ENCODE results near the gene RTKN. TPM values are rescaled to one million over a fixed set of nuclear protein-coding genes. Genes with fewer than 3 reads are reported as not detected.

The RTKN gene
- polyA plus RNA-seq, 1 of the 3 experiments (the other 2 are of a cell fraction) = 22.6 TPM

DNA sequence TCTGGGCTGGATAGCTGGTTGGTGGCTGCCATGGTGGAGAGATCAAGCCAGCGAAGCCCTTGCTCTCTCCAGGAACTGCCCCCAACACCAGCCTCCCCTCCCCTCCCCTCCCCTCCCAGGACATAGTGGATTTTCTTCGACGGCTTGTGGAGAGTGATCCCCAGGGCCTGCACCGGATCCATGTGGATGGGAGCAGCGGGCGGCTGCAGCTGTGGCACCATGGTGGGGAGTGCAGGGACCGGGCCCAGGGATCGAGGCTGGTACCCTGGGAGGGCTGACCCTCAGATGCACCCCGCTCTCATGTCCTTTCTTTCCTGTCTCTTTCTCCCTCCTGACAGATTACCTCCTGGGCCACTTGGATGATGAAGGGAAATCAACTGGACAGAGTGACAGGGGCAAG, 48.2 kb upstream of the RTKN start (continued):
- TF ChIP-seq, protein P1, sequence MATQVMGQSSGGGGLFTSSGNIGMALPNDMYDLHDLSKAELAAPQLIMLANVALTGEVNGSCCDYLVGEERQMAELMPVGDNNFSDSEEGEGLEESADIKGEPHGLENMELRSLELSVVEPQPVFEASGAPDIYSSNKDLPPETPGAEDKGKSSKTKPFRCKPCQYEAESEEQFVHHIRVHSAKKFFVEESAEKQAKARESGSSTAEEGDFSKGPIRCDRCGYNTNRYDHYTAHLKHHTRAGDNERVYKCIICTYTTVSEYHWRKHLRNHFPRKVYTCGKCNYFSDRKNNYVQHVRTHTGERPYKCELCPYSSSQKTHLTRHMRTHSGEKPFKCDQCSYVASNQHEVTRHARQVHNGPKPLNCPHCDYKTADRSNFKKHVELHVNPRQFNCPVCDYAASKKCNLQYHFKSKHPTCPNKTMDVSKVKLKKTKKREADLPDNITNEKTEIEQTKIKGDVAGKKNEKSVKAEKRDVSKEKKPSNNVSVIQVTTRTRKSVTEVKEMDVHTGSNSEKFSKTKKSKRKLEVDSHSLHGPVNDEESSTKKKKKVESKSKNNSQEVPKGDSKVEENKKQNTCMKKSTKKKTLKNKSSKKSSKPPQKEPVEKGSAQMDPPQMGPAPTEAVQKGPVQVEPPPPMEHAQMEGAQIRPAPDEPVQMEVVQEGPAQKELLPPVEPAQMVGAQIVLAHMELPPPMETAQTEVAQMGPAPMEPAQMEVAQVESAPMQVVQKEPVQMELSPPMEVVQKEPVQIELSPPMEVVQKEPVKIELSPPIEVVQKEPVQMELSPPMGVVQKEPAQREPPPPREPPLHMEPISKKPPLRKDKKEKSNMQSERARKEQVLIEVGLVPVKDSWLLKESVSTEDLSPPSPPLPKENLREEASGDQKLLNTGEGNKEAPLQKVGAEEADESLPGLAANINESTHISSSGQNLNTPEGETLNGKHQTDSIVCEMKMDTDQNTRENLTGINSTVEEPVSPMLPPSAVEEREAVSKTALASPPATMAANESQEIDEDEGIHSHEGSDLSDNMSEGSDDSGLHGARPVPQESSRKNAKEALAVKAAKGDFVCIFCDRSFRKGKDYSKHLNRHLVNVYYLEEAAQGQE (IDR thresholded peaks at IDR 0.05; ENCODE audit: low read depth, low read length) = no peak
- TF ChIP-seq, protein P2, sequence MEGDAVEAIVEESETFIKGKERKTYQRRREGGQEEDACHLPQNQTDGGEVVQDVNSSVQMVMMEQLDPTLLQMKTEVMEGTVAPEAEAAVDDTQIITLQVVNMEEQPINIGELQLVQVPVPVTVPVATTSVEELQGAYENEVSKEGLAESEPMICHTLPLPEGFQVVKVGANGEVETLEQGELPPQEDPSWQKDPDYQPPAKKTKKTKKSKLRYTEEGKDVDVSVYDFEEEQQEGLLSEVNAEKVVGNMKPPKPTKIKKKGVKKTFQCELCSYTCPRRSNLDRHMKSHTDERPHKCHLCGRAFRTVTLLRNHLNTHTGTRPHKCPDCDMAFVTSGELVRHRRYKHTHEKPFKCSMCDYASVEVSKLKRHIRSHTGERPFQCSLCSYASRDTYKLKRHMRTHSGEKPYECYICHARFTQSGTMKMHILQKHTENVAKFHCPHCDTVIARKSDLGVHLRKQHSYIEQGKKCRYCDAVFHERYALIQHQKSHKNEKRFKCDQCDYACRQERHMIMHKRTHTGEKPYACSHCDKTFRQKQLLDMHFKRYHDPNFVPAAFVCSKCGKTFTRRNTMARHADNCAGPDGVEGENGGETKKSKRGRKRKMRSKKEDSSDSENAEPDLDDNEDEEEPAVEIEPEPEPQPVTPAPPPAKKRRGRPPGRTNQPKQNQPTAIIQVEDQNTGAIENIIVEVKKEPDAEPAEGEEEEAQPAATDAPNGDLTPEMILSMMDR (IDR thresholded peaks at IDR 0.05) = no peak
- TF ChIP-seq FOXM1 (IDR thresholded peaks at IDR 0.05; ENCODE audit: low read depth) (no peak), TCF12 (IDR thresholded peaks at IDR 0.05) (no peak)

DNA sequence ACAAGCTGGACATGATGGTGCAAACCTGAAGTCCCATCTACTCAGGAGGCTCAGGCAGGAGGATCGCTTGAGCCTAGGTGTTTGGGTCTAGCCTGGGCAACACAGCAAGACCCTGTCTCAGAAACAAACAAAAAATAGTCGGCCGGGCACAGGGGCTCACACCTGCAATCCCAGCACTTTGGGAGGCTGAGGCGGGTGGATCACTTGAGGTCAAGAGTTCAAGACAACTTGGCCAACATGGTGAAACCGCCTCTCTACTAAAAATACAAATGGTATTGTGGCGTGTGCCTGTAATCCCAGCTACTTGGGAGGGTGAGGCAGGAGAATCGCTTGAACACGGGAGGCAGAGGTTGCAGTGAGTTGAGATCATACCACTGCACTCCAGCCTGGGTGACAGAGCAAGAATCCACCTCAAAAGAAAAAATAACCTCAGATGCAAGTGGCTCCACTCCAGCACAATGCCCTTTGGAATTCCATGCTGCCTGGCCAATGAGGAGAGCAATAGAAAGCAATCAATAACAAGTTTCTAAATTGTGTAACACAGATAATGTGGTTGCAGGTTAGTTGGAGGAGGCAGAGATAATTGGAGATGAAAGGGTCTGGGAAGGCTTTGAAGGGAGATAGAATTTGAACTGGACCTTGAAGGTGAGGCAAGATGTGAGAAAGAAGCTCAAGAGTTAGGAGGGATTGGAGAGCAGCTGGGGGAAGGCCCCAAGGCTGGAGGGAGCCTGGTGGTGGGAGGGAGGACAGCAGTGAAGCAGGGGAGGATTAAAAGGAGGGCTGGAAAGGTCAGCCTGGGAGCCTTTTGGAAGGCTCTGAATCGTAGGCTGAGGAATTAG, 47.1 kb upstream of the RTKN start:
- Histone ChIP-seq H3K9ac (no peak overlapping the region), H3K4me2 (no peak overlapping the region), H3K36me3 (replicated peaks in 1 of 2; ENCODE audit: control insufficient read depth in 1 of 2, insufficient read depth in 2 of 2, low read length in 1 of 2) (peaks cover 6 to 43% of the 10 kb centered on the region in 2 experiments), H3K27ac (ENCODE audit: low read depth in 2 of 2, low read length in 1 of 2) (no peak overlapping the region), H3K79me2 (ENCODE audit: insufficient read depth) (peaks cover 28% of the 10 kb centered on the region), H2AFZ (ENCODE audit: low read depth) (no peak overlapping the region), H3K27me3 (ENCODE audit: insufficient read depth) (no peaks in the 10 kb centered on the region), H3F3A (replicated peaks; ENCODE audit: insufficient read depth) (no peaks in the 10 kb centered on the region), H3K4me3 (ENCODE audit: low read depth in 2 of 2, low read length in 1 of 2) (no peak overlapping the region), H4K20me1 (ENCODE audit: insufficient read depth) (no peaks in the 10 kb centered on the region), H3K4me1 (ENCODE audit: control insufficient read depth in 1 of 2, insufficient read depth in 2 of 2, low read depth in 1 of 2, low read length in 1 of 2) (peaks cover 0 to 2% of the 10 kb centered on the region in 2 experiments; a peak in 2 of 4 replicates), H3K9me3 (no peaks in the 10 kb centered on the region), H3K9me2 (no peaks in the 10 kb centered on the region)
- no peak for DNase-seq
- POLR2A ChIA-PET = interaction anchor here (1.0 kb wide), 1 partner anchor 17 kb away, joined by 3 read pairs; no protein-coding TSS in a partner anchor
- CTCF ChIA-PET = interaction anchor here (0.6 to 3.0 kb wide), 4 partner anchors 18 to 98 kb away, joined by 3 to 13 read pairs (median 4); partner anchors contain the start of gene PCGF1
- TF ChIP-seq, protein P3, sequence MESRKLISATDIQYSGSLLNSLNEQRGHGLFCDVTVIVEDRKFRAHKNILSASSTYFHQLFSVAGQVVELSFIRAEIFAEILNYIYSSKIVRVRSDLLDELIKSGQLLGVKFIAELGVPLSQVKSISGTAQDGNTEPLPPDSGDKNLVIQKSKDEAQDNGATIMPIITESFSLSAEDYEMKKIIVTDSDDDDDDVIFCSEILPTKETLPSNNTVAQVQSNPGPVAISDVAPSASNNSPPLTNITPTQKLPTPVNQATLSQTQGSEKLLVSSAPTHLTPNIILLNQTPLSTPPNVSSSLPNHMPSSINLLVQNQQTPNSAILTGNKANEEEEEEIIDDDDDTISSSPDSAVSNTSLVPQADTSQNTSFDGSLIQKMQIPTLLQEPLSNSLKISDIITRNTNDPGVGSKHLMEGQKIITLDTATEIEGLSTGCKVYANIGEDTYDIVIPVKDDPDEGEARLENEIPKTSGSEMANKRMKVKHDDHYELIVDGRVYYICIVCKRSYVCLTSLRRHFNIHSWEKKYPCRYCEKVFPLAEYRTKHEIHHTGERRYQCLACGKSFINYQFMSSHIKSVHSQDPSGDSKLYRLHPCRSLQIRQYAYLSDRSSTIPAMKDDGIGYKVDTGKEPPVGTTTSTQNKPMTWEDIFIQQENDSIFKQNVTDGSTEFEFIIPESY (IDR thresholded peaks at IDR 0.05; ENCODE audit: borderline replicate concordance, low read depth) = no peak
- no peak for TF ChIP-seq JUND (IDR thresholded peaks at IDR 0.05)
- no peak for TF ChIP-seq RXRA (IDR thresholded peaks at IDR 0.05; ENCODE audit: borderline replicate concordance, low read depth)
- TF ChIP-seq, protein P4, sequence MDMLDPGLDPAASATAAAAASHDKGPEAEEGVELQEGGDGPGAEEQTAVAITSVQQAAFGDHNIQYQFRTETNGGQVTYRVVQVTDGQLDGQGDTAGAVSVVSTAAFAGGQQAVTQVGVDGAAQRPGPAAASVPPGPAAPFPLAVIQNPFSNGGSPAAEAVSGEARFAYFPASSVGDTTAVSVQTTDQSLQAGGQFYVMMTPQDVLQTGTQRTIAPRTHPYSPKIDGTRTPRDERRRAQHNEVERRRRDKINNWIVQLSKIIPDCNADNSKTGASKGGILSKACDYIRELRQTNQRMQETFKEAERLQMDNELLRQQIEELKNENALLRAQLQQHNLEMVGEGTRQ (IDR thresholded peaks at IDR 0.05; ENCODE audit: borderline replicate concordance, low read depth, low read length) = no peak
- no peak for TF ChIP-seq FOXJ3 (CRISPR knock-in tag; IDR thresholded peaks at IDR 0.05)
- no peak for TF ChIP-seq TAF1 (IDR thresholded peaks at IDR 0.05; ENCODE audit: borderline replicate concordance, low read depth, low read length)
- TF ChIP-seq EP300 (IDR thresholded peaks at IDR 0.05; ENCODE audit: borderline replicate concordance in 1 of 2, low read depth in 1 of 2, low read length in 1 of 2) = no peak
- TF ChIP-seq, protein P5, sequence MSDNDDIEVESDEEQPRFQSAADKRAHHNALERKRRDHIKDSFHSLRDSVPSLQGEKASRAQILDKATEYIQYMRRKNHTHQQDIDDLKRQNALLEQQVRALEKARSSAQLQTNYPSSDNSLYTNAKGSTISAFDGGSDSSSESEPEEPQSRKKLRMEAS (IDR thresholded peaks at IDR 0.05; ENCODE audit: low read depth) = no peak
- WGBS (ENCODE audit: low lambda C conversion rate) = 88% methylated on average over 9 of the region's 9 CpGs
